KMS-11 (cell line): ENCODE data around the gene CUL4A.
"Not testable (repeated sequence)": the region's sequence is repeated elsewhere in the genome, so short reads cannot be mapped to it uniquely, and the experiment has no call there.

Experiments used
- H2AFZ ChIP-seq: fragments of 200-600 bp; sonication (generic); 2 replicates; pipeline ENCODE4 v1.6.1; 2016; ENCODE audit warnings: antibody characterized with exemption, mixed run types, low read depth
- H3K27ac ChIP-seq: fragments of 200-600 bp; sonication (generic); 2 replicates; pipeline ENCODE4 v1.6.1; 2016; ENCODE audit warnings: mild to moderate bottlenecking, mixed run types
- H3K27me3 ChIP-seq: fragments of 200-600 bp; sonication (generic); 2 replicates; pipeline ENCODE4 v1.6.1; 2017; ENCODE audit warnings: mild to moderate bottlenecking, low read depth, mixed run types, moderate library complexity; ENCODE audit not compliant: insufficient read depth
- H3K36me3 ChIP-seq: fragments of 200-600 bp; sonication (generic); 2 replicates; pipeline ENCODE4 v1.6.1; 2017; ENCODE audit warnings: mild to moderate bottlenecking, mixed run types; ENCODE audit not compliant: insufficient read depth
- H3K4me1 ChIP-seq: fragments of 200-600 bp; sonication (generic); 2 replicates; pipeline ENCODE4 v1.6.1; 2016; ENCODE audit warnings: mild to moderate bottlenecking, low read depth, mixed run types; ENCODE audit not compliant: poor library complexity, severe bottlenecking
- H3K4me2 ChIP-seq: fragments of 200-600 bp; sonication (generic); 2 replicates; pipeline ENCODE4 v1.7.0; 2016; ENCODE audit warnings: mild to moderate bottlenecking, mixed run types
- H3K4me3 ChIP-seq: fragments of 200-600 bp; sonication (generic); IDR thresholded peaks from 2 replicates; pipeline ENCODE4 v1.6.1; 2017; ENCODE audit warnings: low read depth, low read length, mixed read lengths; ENCODE audit not compliant: insufficient read depth
- H3K79me2 ChIP-seq: fragments of 200-600 bp; sonication (generic); 2 replicates; pipeline ENCODE4 v1.6.1; 2016; ENCODE audit warnings: low read depth, mixed run types; ENCODE audit not compliant: insufficient read depth
- H3K9ac ChIP-seq: fragments of 200-600 bp; sonication (generic); 2 replicates; pipeline ENCODE4 v1.6.1; 2016; ENCODE audit warnings: mild to moderate bottlenecking, mixed run types
- H4K20me1 ChIP-seq: fragments of 200-600 bp; sonication (generic); 2 replicates; pipeline ENCODE4 v1.6.1; 2016; ENCODE audit warnings: mild to moderate bottlenecking, mixed run types; ENCODE audit not compliant: insufficient read depth
- TF ChIP-seq, protein P1 (sequence below): fragments of 200-600 bp; sonication (generic); conservative IDR thresholded peaks from 2 replicates; pipeline ENCODE4 v1.6.1; 2017; ENCODE audit warnings: low read depth, mild to moderate bottlenecking, antibody characterized with exemption, low read length, moderate library complexity, mixed read lengths

Gene CUL4A

DNA sequence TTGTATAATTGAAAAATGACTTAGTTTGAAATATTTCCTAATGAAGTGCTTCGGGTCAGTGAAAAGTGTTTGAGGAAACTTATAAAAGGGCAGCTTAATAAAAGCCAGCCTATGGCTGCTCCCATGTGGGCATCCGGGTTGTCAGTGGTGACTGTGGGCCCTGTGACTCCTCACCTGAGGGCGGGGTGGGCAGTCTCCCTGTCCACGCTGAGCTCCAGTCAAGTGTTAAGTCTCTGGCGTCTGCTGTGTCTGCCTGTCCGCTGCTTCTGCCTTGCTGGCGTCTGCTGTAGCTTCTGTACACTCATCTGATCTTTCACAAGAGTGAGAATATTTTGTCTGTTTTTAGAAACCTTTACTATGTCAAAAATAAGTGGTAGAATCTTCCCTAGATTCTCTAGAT, 94.7 kb downstream of the CUL4A start:
- H3K4me2 ChIP-seq: no peak overlapping the region
- no peak overlapping the region for H3K27ac ChIP-seq
- no peaks in the 10 kb centered on the region for H3K36me3 ChIP-seq
- no peaks in the 10 kb centered on the region for H3K4me1 ChIP-seq
- TF ChIP-seq, protein P1, sequence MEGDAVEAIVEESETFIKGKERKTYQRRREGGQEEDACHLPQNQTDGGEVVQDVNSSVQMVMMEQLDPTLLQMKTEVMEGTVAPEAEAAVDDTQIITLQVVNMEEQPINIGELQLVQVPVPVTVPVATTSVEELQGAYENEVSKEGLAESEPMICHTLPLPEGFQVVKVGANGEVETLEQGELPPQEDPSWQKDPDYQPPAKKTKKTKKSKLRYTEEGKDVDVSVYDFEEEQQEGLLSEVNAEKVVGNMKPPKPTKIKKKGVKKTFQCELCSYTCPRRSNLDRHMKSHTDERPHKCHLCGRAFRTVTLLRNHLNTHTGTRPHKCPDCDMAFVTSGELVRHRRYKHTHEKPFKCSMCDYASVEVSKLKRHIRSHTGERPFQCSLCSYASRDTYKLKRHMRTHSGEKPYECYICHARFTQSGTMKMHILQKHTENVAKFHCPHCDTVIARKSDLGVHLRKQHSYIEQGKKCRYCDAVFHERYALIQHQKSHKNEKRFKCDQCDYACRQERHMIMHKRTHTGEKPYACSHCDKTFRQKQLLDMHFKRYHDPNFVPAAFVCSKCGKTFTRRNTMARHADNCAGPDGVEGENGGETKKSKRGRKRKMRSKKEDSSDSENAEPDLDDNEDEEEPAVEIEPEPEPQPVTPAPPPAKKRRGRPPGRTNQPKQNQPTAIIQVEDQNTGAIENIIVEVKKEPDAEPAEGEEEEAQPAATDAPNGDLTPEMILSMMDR: no peak
- H3K27me3 ChIP-seq: no peaks in the 10 kb centered on the region
- H3K4me3 ChIP-seq: no peak overlapping the region
- H3K9ac ChIP-seq: no peak overlapping the region
- H2AFZ ChIP-seq: no peak overlapping the region
- H4K20me1 ChIP-seq: no peaks in the 10 kb centered on the region
- peaks cover 29% of the 10 kb centered on the region; the same call in 1 of the 2 replicates for H3K79me2 ChIP-seq

- Histone ChIP-seq H3K4me1 (no peaks in the 10 kb centered on the region), H3K27me3 (no peaks in the 10 kb centered on the region), H3K79me2 (peaks cover 21% of the 10 kb centered on the region; the same call in 1 of the 2 replicates), H3K27ac (no peak overlapping the region), H3K4me3 (no peak overlapping the region), H3K36me3 (no peaks in the 10 kb centered on the region), H3K9ac (no peak overlapping the region), H4K20me1 (no peaks in the 10 kb centered on the region), H3K4me2 (no peak overlapping the region), H2AFZ (no peak overlapping the region)
- TF ChIP-seq, protein P1: no peak
These were observed 95.8 kb downstream of the CUL4A start for GRCh38 chr13:113305208-113305607.

- H3K4me2 ChIP-seq: no peak overlapping the region
- H3K9ac ChIP-seq: no peak overlapping the region
- H3K27ac ChIP-seq: no peak overlapping the region
- no peaks in the 10 kb centered on the region for H3K4me1 ChIP-seq
- H3K4me3 ChIP-seq: no peak overlapping the region
- H4K20me1 ChIP-seq: no peaks in the 10 kb centered on the region
- H2AFZ ChIP-seq: no peak overlapping the region
- no peaks in the 10 kb centered on the region for H3K27me3 ChIP-seq
- H3K36me3 ChIP-seq: no peaks in the 10 kb centered on the region
- TF ChIP-seq, protein P1: no peak
- peaks cover 11% of the 10 kb centered on the region; the same call in 1 of the 2 replicates for H3K79me2 ChIP-seq
These were observed 98.1 kb downstream of the CUL4A start for GRCh38 chr13:113307491-113307890.

GRCh38 chr13:113309473-113309872, 100.1 kb downstream of the CUL4A start:
- Histone ChIP-seq H3K4me2 (no peak overlapping the region), H3K9ac (no peak overlapping the region), H2AFZ (no peak overlapping the region), H3K27ac (no peak overlapping the region), H3K4me1 (no peaks in the 10 kb centered on the region), H3K27me3 (no peaks in the 10 kb centered on the region), H4K20me1 (no peaks in the 10 kb centered on the region), H3K79me2 (peaks cover 4% of the 10 kb centered on the region; the same call in 1 of the 2 replicates), H3K36me3 (no peaks in the 10 kb centered on the region), H3K4me3 (no peak overlapping the region)
- TF ChIP-seq, protein P1: no peak

DNA sequence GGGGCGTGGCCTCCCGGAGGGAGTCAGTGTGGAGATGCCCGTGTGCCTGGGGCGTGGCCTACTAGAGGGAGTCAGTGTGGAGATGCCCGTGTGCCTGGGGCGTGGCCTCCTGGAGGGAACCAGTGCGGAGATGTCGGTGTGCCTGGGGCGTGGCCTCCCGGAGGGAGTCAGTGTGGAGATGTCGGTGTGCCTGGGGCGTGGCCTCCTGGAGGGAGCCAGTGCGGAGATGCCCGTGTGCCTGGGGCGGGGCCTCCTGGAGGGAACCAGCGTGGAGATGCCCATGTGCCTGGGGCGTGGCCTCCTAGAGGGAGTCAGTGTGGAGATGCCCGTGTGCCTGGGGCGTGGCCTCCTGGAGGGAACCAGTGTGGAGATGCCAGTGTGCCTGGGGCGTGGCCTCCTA, 104.7 kb downstream of the CUL4A start:
- not testable (repeated sequence) for H3K4me1 ChIP-seq, H4K20me1 ChIP-seq, H3K9ac ChIP-seq, H3K4me2 ChIP-seq, H3K27me3 ChIP-seq, H3K27ac ChIP-seq, H3K4me3 ChIP-seq, H3K79me2 ChIP-seq, H2AFZ ChIP-seq, H3K36me3 ChIP-seq

- not testable (repeated sequence) for H3K27me3 ChIP-seq, H4K20me1 ChIP-seq, H3K4me2 ChIP-seq, H2AFZ ChIP-seq, H3K4me1 ChIP-seq, H3K36me3 ChIP-seq, H3K9ac ChIP-seq, H3K27ac ChIP-seq, H3K4me3 ChIP-seq, H3K79me2 ChIP-seq
These were observed 105.6 kb downstream of the CUL4A start for GRCh38 chr13:113314895-113315470.
